ENCODE measurements around the gene TF.
"Not testable (repeated sequence)": the region's sequence is repeated elsewhere in the genome, so short reads cannot be mapped to it uniquely, and the experiment has no call there.

Gene TF

DNA sequence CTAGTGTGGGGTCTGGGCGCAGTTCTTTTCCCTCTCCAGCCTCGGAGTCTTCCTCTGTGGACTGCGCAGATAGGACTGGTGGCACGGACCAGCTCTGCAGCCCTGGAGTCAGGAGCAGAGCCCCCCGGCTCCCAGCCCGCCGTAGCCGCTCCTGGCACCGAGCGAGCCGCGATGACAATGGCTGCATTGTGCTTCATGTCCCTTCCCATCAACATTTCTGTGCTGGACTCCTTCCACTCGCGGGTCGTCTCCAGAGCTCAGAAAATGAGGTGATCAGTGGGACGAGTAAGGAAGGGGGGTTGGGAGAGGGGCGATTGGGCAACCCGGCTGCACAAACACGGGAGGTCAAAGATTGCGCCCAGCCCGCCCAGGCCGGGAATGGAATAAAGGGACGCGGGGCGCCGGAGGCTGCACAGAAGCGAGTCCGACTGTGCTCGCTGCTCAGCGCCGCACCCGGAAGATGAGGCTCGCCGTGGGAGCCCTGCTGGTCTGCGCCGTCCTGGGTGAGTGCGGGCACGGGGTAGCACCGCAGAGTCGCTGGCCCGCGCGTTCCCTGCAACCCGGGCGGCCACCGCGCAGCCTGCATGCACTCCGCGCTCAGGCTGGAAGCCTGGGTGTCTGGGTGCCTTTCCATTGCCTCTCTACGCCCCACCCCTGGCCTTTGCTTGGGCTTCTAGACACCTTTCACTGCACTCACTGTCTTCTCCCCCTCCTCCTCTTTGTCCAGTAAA, at the start of gene TF:
Gene TF (plus strand): TSS at position 413 of the 731 bp plus-strand sequence. CDS start 48 bp downstream, at position 461.
- no peak for DNase-seq (ENCODE audit: low read depth in 2 of 2)

DNA sequence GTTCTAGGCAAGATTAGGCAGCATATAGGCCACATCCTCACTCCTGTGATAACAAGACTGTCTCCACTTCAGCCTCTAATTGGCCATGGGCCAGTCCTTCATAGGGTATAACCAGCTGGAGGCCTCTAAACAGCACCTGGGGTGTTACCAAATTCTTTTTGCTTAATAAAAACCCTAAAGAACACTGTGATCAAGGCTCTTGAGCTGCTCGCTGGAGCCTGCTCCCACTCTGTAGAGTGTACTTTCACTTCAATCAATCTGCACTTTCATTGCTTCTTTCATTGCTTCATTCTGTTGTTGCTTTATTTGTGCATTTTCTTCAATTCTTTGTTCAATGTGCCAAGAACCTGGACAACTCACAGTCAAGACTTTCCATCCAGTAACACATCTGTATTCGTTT, 48.2 kb upstream of the TF start:
- no peak for DNase-seq (ENCODE audit: low read depth in 2 of 2)

DNA sequence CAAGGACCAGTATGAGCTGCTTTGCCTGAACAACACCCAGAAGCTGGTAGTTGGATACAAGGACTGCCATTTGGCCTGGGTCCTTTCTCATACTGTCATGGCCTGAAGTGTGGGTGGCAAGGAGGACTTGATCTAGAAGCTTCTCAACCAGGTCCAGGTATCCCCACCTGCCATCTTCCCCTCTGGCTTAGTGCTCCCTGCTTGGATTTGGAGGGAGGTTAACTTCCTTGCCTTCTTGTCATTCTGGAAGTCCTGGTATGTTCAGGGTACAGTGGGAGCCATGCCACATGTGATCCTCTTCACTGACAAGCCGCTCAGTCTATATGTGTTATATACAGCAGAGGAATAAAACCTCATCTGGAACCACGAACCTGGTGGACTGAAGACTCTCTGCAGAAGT, 46.7 kb upstream of the TF start:
- DNase-seq (ENCODE audit: low read depth in 2 of 2): no peak

DNA sequence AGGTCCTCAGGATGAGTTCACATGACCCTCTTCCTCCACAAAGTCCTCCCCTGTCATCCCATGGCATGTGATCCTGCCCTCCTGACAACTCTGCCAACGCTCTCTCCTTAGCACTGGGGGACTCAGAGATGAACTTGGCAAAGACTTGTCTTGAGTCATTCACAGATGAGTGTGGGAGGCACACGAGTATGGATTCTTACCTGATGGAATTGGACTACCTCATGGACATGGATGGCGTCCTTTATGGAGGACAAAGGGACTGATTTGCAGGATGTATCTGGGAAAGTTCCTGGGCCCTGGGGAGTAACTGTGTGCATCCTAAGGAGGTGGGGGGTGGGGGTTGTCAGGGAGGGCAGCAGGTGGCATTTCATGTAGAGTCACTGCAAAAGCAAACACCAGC, 46.3 kb upstream of the TF start:
- no peak for DNase-seq (ENCODE audit: low read depth in 2 of 2)

DNA sequence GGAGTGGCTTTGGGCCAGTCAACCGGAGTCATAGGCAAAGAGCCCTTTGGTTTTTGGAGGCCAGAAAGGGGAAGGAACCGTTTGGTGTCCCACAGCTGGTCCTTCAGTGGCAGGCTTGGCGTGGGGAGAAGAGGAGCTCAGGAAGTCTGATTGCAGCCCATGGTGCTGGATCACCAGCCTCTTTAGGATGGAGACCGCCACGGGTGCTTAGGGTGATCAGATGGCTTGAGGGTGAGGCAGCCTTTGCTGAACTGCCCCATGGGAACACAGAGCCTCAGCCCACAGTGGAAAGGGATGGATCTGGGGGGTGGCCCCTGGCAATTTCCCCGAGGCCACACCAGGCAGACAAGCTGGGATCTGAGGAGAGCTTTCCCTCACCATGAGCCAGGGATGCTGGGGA, 45.8 kb upstream of the TF start:
- DNase-seq (ENCODE audit: low read depth in 2 of 2): no peak

DNA sequence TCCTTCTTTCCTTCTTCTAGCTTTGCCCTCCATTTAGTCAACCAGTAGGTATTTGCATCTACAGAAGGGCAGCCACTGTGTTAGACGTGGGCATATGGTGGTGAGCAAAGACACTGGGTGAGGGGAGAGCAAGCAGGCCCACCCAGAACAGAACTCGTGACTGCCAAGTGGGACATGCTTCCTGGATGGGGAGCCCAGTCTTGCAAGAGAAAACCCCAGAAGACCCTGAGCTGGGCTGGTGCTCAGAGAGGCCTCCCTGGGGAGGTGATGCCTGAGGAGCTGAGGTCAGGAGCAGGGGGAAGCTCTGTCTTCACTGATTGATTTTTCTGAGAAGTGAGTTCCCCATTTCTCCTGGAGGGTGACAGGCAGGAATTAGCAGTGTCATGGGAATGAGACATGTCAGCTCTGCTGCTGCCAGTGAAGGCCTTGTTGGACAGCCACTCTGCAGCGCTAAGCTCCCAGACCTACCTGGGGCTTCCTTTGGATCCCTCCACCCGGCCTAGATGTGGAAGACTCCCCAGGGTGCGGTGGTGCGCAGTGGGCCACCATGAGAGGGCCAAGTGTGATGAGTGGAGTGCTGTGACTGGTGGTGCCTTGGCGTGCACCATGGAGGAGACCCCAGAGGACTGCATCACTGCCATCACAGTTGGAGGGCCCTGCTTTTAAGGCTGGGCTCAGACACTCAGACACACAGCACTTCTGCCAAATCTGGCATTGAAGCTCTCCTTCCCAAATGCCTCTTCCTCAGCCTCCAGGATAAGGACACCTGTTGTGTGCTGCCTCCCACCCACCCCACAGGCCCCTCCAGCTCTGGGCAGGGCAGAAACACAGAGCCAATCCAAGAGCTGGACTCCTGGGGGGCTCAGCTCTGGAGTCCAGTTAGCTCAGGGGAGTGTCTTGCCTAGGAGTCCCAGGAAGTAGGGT, 44.5 kb upstream of the TF start:
- no peak for DNase-seq (ENCODE audit: low read depth in 2 of 2)

DNA sequence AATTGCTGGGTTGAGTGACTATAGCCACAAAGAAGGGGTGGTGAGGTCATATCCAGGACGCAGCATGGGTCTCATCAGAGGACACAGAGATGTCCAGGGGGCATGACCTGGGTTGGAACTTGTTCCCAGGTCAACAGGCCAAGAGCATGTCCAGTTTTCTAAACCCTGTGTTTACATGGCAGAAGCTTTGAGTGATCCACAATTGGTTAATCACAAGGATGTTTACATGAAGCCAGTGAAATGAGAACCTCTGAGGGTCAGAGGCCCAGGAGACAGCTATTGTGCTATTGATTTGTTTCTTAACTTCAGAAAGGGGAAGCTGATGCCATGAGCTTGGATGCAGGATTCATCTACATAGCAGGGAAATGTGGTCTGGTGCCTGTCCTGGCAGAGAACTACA, 42.3 kb upstream of the TF start:
- DNase-seq (ENCODE audit: low read depth in 2 of 2): no peak

DNA sequence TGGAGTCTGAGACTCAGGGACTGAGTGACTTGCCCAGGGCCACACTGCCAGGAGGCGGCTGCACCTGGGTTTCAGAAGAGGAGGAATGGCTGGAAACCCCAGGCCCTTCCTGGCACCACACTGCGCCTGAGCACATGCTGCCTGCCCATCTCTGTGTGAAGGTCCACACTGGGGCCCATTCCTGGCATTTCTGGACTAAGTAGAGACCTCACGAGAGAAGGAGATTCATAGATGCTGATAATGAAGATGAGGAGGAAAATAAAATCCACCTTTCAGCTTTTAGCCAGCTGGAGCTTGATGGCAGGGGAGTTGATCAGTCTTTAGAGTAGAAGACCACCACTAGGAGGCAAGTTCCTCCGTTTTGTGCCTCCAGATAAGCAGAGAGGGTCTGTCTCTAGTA, 40.2 kb upstream of the TF start:
- DNase-seq (ENCODE audit: low read depth in 2 of 2): no peak

DNA sequence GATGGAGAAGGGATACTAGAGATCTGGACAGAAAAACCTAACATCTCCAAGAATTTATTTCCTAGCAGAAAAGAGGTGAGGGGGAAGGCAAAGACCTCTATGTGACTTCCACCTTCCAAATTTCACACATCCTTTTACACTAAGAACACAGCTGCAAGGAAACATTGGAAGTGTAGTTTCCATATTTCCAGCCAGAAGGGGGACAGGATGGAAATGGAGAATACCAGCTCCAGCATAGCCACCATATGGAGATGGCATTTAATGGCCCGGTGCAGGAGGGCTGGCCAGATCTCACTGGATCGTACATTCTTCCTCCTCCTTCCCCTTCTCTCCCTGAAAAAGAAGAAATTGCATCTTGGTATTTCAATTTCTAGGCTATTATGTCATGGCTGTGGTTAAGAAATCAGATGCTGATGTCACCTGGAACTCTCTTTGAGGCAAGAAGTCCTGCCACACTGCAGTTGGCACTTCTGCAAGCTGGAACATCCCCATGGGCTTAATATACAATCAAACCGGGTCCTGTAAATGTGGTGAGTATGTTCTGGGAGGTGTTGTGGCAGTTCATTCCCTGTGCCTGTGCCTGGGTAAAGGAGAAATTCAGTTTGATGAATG, 36.9 kb upstream of the TF start:
- no peak for DNase-seq (ENCODE audit: low read depth in 2 of 2)

DNA sequence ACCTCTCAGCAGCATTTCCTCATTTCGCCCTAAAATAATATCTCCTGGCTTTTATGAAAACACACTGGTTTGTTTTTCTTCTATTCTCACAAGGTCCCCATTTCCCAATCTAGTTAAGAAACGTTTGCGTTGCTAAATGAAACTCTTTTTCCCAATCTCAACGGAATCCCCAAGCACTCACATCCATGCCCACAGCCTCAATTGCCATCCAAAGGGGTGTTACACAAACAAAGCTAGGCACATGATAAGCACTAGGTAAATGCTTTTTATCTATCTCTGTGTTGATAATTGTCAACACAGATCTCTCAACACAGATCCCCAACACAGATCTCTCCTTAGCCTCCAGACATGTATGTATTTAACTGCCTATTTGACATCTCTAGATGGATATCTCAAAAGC, 35.2 kb upstream of the TF start:
- no peak for DNase-seq (ENCODE audit: low read depth in 2 of 2)

DNA sequence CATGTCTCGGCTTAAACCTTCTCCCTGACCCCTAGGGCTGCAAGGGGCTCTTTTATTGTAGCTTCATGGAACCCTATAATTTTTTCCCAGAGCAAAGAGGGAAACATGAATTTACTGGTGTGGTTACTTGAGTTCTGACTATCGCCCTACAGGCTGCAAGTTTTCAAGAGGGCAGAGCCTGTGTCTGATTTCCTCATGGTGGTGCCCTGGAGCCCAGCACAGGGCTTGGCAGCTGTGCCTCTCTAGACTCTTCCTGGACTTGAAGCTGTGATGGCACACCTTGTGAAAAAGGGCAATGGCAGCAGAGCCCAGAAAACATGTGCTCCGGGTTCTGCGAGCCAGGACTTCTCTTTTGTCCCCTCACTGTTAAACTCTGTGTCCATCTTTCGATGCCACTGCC, 34.2 kb upstream of the TF start:
- no peak for DNase-seq (ENCODE audit: low read depth in 2 of 2)

DNA sequence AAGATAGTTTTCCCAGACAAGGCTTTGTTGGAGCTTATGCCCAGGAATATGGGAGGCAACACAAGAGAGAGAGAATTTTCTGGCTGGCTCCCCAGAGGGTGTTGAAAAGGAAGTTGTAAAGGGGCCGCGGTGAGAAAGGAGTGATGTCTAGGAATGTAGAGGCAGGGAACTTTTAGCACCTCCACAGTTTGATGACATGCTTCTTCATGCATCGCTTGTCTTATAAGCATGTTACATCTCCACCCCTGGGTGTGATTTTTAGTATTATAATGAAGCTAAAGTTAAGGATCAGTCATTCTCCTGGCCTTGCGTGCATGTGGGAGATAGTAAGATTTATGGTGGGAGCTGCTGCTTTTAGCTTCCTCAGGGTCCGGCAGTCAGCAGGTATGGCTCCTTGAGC, 32.8 kb upstream of the TF start:
- no peak for DNase-seq (ENCODE audit: low read depth in 2 of 2)

DNA sequence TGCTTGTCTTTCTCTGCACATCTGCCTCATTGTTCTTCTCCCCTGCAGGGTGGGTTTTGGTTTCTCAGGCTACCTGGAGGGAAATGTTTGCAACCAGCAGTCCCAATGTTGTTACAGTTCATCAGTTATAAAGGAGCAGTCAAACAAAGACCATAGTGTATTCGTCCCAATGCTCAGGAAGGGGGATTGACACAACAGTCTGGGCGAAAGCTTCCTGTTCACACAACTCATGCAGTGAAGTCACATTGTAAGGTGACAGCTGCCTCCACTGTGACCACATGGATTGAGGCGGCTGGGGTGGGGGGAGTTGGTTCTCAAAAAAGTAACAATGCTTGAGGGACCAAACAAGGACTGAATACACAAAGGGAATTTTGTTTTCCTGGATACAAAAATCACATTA, 28.8 kb upstream of the TF start:
- no peak for DNase-seq (ENCODE audit: low read depth in 2 of 2)

DNA sequence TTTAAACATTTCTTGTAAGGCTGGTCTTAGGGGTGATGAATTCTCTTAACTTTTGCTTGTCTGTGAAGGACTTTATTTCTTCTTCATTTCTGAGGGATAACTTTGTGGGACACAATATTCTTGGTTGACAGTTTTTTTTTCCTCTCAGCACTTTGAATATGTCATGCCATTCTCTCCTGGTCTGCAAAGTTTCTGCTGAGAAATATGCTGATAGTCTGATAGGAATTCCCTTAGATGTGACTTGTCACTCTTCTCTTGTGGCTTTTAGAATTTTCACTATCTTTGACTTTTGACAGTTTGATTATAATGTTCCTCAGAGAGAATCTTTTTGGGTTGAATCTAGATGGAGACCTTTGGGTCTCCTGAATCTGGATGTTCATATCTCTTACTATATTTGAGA, 23.3 kb upstream of the TF start:
- DNase-seq (ENCODE audit: low read depth in 2 of 2): no peak

DNA sequence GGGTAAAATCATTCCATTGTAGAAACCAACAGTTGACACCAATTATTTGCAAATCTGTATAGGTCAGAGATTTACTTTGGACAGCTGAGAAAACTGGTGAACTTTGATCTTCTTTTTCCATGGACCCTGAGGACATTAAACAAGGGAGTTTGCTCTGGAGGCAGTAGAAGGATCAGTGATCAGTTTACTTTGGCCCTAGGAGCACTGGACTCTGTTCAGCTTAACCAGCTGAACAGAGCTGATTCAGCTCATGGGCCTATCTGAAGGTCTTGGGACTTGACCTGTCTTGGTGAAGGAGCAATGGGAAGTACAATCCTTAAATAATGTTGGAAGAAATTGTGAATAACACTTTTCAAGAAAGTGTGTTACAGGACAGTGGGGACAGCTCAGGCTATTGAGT, 15.2 kb upstream of the TF start:
- DNase-seq (ENCODE audit: low read depth in 2 of 2): no peak

DNA sequence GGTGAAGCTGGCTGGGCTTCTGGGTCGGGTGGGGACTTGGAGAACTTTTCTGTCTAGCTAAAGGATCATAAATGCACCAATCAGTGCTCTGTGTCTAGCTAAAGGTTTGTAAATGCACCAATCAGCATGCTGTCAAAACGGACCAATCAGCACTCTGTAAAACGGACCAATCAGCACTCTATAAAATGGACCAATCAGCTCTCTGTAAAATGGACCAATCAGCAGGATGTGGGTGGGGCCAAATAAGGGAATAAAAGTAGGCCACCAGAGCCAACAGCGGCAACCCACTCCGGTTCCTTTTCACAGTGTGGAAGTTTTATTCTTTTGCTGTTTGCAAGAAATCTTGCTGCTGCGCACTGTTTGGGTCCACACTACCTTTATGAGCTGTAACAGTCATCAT, 14.0 kb upstream of the TF start:
- not testable (repeated sequence) for DNase-seq (ENCODE audit: low read depth in 2 of 2)

DNA sequence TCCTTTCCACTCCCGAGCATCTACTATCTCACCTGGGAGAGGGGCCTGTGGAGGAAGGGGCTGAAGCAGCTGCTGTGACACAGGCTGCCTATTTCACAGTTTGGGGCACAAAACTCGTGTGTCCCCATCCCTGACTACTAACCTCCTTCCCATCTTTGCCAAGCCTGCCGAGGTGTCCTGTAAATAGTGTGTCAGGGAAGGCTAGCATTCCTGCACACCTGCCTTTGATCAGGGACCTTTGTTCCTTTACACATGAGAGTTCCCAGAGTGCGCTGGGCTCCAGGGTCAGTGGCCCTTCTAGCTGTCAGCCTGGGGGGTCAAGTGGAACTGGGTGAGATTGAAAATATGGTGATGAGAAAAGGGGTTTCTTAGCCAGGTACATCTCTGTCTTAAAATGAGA, 13.0 kb upstream of the TF start:
- no peak for DNase-seq (ENCODE audit: low read depth in 2 of 2)

DNA sequence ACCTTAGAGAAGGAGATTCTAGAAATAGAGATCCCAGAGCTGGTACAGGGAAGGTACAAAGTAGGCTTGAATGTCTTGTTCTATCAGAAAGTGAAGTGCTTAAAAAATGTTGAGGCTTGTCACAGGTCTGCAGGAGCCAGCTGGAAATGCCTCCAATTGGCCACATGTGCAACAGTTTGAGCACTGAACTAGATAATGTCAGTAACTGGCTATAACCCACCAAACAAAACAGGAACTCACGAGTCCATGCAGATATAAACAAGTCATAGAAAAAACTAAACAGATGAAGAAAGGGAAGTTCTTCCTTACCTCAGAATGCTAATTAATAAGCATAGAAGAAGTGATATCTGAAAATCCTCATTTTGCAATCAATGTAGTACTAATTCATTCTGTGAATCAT, 11.9 kb upstream of the TF start:
- DNase-seq (ENCODE audit: low read depth in 2 of 2): no peak

DNA sequence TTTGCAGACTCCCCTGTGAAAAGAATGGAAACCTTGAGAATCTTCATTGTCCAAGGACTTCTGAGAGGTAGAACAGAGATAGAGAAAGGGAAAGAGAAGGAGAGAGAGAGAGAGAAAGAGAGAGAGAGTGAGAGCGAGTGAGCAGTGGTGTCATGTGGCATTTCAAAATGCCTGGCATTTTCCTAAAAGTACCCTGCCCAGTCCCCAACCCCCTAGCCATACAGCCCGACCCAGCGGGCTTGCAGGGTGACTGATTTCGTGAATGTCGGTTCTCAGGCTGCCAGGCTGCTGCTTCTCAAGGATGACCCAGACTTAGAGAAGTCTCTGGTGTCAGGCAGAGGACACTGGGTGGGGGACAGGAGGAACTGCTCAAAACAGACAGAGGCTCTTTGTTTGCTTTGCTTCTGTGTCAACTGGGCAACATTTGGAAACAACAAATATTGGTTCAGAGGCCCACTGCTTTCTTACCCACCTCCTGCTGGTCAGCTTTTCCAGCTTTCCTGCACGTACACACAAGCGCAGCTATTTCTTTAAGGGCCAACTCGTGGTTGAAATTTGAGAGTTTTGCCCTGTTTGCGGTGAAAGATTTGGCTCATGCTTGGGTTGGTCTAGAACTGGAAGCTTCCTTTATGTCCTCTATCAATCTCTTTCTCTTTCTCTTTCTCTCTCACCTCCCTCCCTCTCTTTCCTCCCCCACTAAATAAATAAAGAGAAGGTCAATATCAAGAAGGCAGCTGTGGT, 3.7 kb upstream of the TF start:
- DNase-seq (ENCODE audit: low read depth in 2 of 2): no peak

DNA sequence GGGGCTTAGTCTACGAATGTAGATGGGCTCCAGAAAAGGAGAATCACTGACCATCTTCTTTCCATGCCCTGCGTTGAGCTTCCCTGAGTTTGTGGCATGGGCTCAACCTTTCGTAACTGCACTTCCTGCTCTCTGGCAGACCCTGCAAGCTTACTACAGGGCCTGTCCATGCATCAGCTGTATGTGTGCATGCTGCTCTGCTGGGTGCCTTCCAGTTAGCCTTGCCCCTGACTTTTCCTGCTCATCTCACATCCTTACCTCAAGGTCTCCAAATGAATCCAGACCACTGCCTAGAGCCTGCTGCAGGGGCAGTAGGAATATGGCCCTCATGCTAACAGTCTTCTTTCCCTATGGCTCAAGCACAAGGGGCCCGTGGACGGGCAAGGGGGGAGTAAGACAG, 2.0 kb upstream of the TF start:
- DNase-seq (ENCODE audit: low read depth in 2 of 2): no peak

DNA sequence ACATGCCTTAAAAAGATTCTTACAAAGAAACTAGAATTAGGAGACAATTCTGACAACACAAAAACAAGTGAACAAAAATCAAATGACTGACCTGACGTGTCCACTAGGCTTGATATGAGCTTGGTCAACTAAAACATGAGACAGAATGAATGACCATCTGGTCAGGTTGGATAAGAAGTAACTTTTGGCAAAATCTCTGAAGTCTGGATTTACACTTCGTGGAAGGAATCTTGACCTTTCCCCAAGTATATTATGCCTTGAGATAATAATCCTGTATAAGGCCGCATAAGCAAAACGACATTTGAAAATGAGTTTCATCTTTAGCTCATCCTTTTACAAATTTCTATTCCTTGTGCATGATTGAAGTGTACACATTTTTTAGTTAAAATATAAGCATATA, 1.1 kb upstream of the TF start:
- no peak for DNase-seq (ENCODE audit: low read depth in 2 of 2)

DNA sequence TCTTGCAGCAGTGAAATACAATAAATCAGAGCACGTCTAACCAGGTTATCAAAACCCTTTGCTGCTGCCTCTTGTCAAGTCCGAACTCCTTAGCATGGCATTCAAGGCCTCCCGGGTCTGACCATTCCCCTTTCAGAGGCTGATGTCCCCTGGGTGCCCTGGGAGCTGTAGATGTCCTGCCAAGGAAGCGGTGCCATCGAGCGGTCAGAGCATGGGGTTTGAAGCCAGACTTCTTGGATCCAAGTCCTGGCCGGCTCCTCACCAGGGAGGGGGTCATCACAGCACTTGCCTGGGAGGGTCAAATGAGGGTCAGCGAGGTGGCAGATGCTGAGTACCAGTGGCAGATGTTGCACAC, 496 bp downstream of the TF start:
- DNase-seq (ENCODE audit: low read depth in 2 of 2): no peak
